GM18498 (cell line): ENCODE data around the gene GLT1D1.
A peak's percentile ranks its signal among the peaks of the same experiment; 100 is the strongest.
"Not testable (repeated sequence)": the region's sequence is repeated elsewhere in the genome, so short reads cannot be mapped to it uniquely, and the experiment has no call there.

Experiments
- ATAC-seq: cut with Tn5 transposase; IDR thresholded peaks from one replicate; pipeline ENCODE4 v1.9.1; 2021; ENCODE audit warnings: mild to moderate bottlenecking, moderate library complexity; ENCODE audit not compliant: unreplicated experiment

GLT1D1 gene

DNA sequence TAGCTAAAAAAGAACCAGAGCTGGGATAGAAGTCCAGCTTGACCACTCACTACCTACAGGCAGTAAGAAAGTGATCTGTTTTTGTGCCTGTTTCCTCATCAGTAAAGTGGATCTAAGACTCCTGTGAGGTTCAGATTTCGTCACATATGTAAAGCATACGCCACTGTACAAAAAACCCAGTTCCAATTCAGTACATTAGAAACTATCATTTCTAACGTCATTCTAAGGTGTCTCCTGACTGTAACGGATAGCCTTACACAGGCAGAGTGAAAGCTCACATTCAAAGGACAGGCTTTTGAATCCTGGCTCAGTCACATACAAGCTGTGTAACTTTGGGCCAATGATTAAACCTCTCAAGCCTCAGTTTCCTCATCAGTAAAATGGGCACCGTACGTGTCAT is 33.0 kb upstream of the GLT1D1 start:
- ATAC-seq: no peak

DNA sequence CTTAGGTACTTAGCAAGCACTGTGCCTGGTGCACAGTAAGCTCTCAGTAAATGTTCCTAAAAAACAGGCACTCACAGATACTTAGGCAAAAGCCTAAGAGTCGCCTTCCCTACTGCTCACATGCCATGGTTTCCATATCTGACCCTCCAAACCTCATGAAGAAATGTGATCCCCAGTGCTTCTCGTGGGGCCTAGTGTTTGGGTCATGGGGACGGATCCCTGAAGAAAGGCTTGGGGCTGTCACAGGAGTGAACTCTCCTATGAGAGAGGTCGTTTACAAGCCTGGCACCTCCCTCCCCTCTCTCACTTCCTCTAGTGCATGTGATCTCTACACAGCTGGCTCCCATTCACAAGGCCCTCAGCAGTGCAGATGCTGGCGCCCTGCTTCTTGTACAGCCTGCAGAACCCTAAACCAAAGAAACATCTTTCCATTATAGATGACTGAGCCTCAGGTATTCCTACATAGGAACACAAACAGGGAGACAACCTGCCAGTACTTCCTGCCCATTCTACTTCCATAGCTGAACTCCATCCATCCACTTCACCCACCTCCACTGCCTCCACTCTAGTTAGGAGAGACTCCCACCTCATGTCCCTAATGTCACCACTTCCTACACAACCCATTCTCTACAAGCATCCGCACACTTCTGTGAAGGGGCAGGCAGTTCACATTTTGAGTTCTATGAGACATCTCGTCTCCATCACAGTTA is 32.4 kb upstream of the GLT1D1 start:
- ATAC-seq: peak; percentile 59

DNA sequence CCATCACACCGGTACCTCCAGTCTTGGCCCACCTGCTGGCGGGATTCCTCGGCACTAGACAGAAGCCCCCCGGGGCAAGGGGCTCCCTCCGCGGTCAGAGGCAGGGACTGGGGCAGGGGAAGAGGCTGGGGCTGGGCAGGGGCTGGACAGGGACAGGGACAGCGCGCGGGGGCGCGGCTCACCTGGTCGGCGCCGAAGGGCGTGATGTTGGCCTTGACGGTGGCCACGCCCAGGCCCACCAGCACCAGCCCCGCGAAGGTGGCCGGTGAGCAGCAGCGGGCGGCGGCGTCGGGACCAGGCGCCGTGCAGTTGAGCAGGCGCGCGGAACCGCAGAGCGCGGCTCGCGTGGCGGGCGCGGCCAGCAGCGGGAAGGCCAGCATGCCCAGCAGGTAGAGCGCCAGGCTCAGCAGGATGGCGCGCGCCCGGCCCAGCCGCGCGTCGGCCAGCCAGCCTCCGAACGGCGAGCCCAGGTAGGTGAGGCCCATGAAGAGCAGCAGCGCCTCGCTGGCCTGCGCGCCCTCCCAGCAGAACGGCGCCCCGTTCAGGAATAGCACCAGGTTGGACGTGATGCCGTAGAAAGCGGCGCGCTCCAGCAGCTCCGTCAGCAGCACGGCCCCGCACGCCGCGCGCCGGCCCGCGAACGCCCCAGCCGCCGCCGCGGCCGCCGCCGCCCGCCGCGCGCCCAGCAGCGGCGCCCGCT is 29.9 kb upstream of the GLT1D1 start:
- peak; percentile 25 for ATAC-seq

DNA sequence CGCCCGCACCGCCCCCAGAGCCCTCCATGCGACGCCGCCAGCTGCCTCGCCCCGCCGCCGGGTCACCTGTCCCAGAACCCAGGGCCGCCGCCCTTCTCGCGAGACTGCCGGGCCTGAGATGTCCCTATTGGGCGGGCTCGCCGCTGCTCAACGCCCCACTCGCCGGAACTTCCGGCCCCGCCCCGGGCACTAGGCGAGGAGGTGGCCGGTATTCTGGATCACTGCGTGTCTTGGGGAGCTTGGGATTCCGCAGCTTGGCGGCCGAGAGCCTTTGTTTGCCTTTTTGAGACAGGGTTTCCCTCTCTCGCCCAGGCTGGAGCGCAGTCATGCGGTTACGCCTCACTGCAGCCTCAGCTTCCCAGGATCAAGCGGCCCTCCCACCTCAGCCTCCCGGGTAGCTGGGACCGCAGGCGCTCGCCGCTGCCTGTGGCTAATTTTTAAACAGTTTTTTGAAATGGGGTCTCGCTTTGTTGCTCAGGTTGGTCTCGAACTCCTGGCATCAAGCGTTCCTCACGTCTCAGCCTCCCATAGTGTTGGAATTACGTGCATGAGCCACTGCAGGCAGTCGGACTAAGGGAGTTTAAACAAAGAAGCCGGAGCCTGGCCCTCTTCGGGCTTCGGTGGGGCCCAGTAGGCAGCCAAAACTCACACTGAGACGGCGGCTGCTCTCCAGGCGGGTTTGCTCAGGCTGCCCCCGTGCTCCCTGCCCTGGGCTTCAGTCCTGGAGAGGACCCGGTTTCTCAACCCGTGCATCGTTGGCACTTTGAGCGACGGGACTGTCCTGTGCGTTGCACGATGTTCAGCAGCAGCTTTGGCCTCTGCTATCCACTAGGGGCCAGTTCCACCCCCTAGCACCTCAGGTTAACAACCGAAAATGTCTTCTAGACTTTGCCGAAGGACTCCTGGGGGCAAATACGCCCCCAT is 29.1 kb upstream of the GLT1D1 start, which contains the start of gene SLC15A4:
Gene SLC15A4, minus strand, starts transcription at position 43 of the 924 bp plus-strand sequence. Its CDS starts 15 bp downstream, at position 28.
- ATAC-seq: peak; percentile 80

DNA sequence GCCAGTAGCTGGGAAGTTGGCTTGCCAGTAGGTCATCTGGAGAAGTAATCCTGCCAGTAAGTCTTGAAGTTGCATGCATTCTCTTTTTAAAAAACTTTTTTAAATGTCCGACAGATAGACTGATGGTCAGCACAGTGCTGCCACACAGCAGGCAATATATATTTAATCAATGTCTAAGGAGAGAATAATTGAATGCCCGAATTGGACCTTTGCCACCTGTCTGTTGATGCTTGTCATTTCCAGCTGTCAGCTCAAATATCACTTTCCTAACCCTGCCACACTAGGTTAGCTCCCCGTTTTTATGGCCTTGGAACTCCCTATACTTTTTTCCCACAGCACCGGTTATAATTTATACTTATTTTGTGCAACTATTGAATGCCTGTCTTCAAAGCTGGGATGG is 27.4 kb upstream of the GLT1D1 start:
- ATAC-seq: no peak

DNA sequence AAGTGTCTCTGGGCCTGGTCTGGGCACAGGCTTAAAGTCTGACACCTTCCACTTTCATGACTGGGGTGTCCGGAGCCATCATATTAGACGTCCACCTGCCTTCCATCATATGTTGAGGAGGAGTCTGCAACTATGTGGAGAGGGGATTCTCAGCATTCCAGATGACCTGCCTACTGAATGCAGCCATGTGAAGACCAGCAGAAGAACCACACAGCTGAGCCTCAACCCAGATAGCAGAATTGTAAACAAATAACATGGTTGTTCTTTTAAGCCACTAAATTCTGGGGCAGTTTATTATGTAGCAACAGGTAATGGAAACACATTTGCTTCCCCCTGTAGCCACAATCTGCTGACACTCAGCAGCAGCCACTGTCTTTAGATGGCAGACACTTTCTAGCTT is 25.6 kb upstream of the GLT1D1 start:
- ATAC-seq: no peak

DNA sequence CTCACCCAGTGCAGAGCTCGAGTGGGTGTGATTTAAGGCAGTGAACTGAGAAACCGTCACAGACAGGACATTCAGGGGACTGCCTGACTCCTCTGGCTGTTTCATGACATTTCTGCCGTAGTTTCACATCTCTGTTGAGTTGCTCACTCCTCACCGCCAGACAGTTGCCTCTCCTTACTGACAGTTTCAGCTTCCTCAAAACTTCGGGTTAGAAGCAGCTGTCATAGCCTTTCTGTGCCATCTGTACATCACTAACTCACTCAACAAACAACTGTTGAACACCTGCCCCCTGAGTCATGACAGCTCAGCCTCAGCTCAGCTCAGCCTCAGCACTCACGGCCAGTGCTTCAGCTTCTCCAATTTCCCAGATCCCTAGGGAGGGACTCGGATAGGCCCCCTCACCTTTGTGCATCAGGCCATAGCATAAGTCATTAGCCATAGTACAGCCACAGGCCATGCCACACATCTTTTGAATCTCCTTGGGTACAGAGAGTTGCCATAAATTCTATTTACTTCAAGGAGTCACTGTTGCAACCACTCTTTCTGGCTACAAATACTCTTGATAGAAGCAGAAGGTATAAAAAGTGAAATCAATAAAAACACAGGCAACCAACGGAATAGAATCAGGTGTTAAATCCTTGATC is 23.3 kb upstream of the GLT1D1 start:
- peak; percentile 93 for ATAC-seq

DNA sequence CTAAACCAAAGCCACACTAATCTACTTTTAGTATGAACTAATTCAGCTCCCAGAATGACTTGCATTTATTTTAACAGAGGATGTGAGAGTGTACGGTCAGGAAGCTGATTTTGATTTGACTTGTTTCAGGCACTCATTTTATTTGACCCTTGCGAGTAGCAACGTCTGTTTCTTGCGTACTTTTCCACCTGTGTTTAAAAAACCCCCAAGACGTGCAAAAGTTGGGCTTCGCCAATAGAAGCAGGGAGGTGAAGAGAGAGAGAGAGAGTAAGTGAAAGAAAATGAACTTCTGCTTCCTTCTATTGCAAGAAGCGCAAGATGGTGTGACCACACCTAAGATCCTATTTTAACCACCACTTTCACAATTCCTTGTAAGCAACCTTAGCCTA is 22.8 kb upstream of the GLT1D1 start:
- peak; percentile 45 for ATAC-seq

DNA sequence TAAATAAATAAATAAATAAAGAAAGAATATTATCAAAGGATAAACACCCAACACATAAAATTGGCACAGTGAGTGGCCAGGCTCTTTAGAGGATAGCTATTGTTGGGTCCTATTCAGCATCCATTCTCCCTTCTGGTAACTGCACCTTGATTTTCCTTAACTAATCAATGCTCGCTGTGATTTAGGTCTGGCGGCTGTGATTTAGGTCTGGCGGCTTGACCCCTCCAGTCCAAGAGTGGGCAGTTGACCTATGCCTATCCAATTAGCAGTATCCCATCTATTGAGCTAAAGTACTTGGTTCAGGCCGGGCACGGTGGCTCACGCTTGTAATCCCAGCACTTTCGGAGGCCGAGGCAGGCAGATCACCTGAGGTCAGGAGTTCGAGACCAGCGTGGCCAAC is 19.9 kb upstream of the GLT1D1 start:
- ATAC-seq: no peak

DNA sequence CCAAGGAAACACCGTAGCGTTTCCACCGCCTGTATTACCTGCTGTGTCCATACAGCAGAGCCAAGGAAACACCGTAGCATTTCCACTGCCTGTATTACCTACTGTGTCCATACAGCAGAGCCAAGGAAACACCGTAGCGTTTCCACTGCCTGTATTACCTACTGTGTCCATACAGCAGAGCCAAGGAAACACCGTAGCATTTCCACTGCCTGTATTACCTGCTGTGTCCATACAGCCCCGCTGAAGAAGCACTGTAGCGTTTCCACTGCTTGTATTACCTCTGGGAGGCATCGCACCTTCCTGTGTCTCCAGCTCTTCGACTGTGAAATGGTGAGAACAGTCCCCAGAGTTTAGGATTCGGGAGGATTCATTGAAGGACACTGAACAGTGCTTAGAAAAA is 13.4 kb upstream of the GLT1D1 start:
- not testable (repeated sequence) for ATAC-seq

DNA sequence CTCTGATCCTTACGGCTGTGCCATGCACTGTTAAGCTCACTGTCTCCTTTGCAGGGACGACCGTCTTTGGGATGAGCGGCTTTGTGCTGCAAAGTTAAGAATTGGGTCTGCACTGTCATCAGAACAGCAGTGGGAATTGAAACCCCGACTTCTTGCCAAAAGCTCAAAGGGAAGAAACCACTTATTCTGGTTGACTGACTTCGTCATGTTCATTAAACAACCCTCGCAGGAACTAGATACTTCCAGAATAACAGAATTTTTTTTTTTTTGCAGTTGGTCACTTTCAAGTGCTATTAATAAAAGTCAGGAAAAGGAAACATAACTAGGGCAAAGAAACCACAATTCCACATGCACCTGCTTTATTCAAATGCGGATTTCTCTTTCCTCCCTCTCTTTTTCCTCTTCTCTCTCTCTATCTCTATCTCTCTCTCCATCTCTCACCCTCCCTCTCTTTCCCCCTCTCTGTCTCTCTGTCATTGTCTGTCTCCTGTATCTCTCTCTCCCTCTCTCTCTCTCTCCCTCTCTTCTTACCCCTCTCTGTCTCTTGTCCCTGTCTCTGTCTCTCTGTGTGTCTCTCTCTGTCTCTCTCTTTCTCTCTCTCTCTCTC is 12.3 kb upstream of the GLT1D1 start:
- peak; percentile 83 for ATAC-seq

DNA sequence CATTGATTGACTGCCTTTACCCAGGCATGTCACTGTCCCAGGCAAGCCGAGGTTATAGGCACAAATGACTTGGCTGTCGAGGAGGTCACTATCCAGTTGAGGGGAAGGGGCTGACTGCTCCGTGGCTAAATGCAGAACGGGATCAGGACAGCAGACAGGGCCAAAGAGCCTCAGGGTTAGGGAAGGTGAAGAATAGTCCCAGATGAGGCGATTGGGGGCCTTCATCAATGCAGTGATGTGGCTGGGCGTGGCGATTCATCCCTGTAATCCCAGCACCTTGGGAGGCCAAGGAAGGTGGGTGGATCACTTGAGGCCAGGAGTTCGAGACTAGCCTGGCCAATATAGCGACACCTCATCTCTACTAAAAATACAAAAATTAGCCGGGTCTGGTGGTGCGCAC is 10.7 kb upstream of the GLT1D1 start:
- no peak for ATAC-seq

DNA sequence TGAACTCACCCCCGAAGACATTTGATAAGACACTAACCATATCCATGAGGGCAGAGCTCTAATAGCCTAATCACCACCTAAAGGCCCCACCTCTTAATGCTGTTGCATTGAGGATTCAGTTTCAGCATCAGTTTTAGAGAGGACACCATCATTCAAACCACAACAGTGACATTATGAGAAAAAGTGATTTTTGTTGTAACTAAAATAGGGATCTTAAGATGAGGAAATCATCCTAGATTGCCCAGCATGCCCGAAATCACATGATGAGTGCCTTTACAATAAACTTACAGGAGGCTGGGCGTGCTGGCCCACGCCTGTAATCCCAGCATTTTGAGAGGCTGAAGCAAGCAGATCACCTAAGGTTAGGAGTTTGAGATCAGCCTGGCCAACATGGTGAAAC is 9.7 kb upstream of the GLT1D1 start:
- ATAC-seq: no peak

DNA sequence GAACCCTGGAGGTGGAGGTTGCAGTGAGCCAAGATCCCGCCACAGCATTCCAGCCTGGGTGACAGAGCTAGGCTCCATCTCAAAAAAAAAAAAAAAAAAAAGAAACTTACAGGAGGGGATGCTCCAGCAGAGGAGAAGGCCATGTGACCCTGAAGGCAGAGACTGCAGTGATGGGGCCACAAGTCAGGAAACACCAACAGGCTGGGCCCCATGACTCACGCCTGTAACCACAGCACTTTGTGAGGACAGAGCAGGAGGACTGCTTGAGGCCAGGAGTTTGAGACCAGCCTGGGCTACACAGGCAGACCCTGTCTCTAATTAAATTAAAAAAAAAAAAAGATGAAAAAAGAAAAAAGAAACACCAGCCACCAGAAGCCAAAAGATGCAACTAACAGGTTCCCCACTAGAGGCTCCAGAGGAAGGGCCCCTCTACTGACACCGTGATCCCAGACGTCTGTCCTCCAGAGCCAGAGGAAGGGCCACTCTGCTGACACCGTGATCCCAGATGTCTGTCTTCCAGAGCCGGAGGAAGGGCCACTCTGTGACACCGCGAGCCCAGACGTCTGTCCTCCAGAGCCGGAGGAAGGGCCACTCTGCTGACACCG is 9.1 kb upstream of the GLT1D1 start:
- no peak for ATAC-seq

DNA sequence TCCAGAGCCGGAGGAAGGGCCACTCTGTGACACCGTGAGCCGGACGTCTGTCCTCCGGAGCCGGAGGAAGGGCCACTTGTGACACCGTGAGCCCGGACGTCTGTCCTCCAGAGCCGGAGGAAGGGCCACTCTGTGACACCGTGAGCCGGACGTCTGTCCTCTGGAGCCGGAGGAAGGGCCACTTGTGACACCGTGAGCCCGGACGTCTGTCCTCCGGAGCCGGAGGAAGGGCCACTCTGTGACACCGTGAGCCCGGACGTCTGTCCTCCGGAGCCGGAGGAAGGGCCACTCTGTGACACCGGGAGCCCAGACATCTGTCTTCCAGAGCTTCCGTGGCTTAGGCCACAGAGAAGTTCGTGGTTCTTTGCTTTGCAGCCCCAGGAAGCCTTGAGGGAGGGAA is 6.6 kb upstream of the GLT1D1 start:
- not testable (repeated sequence) for ATAC-seq

DNA sequence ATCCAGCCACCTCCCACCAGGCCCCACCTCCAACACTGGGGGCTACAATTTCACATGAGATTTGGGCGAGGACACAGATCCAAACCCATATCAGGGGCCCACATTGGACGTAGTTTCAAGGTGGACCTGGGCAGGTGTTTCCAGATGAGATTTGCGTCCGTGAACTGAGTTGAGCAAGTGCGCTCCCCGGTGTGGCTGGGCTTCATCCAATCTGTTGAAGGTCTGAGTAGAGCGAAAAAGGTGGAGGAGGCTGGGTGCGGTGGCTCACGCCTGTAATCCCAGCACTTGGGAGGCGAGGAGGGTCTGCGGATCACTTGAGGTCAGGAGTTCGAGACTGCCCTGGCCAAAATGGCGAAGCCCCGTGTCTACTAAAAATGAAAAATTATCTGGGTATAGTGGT is 4.9 kb upstream of the GLT1D1 start:
- no peak for ATAC-seq

DNA sequence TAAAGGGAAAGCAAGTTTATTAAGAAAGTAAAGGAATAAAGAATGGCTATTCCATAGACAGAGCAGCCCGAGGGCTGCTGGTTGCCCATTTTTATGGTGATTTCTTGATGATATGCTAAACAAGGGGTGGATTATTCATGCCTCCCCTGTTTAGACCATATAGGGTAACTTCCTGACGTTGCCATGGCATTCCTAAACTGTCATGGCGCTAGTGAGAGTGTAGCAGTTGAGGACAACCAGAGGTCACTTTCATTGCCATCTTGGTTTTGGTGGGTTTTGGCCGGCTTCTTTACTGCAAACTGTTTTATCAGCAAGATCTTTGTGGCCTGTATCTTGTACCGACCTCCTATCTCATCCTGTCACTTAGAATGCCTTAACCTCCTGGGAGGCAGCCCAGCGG is 3.5 kb upstream of the GLT1D1 start:
- ATAC-seq: not testable (repeated sequence)

DNA sequence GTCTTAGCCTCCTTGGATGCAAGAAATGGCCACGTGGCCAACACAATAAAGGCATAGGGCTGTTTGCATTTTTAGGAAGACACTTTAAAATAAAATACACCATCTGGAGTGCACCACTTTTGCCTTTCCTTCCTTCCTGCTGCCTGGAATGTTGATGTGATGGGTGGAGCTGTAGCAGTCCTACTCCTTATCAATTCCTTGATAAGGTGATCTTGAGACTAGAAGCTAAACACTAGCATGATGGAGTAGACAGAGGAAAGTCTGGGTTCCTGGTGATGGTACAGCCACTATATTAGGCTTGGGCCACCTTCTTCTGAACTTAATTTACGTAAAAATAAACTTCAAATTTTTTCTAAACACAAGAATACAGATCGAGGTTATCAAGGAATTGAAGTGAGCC is 2.9 kb upstream of the GLT1D1 start:
- no peak for ATAC-seq

DNA sequence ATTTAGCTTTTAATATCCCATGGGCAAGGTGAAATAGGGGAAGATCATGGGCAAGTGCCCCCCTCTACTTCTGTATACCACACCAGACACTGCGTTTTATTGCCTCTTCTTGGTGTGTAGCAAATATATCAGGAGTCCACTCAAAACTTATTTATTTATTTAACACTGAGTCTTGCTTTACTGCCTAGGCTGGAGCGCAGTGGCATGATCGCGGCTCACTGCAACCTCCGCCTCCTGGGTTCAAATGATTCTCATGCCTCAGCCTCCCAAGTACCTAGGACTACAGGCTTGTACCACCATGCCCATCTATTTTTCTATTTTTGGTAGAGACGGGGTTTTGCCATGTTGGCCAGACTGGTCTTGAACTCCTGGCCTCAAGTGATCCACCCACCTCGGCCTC is 1.8 kb upstream of the GLT1D1 start:
- not testable (repeated sequence) for ATAC-seq

DNA sequence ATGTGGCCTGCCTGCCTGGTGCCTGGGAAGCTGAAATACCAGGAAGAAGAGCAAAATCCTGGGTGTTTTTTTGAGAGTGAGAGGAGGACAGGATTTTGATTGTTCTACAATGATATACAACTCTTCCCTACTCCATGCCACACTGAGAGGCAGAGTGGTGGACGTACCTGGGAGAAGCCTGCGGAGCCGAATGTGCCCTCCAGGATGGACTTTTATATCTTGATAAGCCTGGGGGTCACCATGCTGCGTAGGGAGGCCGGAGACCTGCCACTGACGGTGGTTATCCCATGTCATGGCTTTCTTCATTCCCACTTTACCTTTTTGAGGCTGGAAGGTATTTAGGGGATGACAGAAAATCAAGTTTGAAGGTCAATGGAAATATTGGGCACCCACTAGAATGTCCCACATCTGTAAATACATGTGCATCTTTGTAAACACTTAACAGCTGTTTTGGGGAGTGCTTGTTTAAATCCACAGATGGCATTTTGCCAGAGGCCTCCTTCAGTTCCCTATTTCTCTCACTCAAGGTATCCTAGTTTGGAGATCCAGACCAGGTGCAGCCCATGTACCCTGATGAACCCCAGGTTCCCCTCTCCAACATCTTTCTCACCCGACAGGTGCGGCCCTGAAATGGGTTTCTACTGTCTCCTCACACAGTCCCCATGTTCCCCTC is 1.1 kb upstream of the GLT1D1 start:
- ATAC-seq: no peak
